Measurements from ENCODE around the gene HELZ2. TPM values are rescaled to one million over a fixed set of nuclear protein-coding genes. Genes with fewer than 3 reads are reported as not detected.
A peak's percentile ranks its signal among the peaks of the same experiment; 100 is the strongest.

Gene HELZ2
- total RNA-seq, 6 experiments from 2014 or later, result 14.7 to 20.4 (median 16.5) TPM

GRCh38 chr20:63553251-63553932, 20.6 kb downstream of the HELZ2 start:
- peak; percentile 31 for DNase-seq
- no peaks in the 10 kb centered on the region for H3K4me1 Mint-ChIP-seq (ENCODE audit: low read depth)
- H3K27ac Mint-ChIP-seq, result no peak overlapping the region
- no peaks in the 10 kb centered on the region for H3K36me3 Mint-ChIP-seq (ENCODE audit: low read depth)
- no peak for TF ChIP-seq CTCF (IDR thresholded peaks at IDR 0.05)
- no peak overlapping the region for H3K4me3 Mint-ChIP-seq
- H3K27me3 Mint-ChIP-seq (ENCODE audit: insufficient read depth), result peaks cover 8% of the 10 kb centered on the region
- no peaks in the 10 kb centered on the region for H3K9me3 Mint-ChIP-seq

GRCh38 chr20:63552481-63553249, 21.4 kb downstream of the HELZ2 start:
- Mint-ChIP-seq H3K36me3 (ENCODE audit: low read depth) (no peaks in the 10 kb centered on the region), H3K27me3 (ENCODE audit: insufficient read depth) (peaks cover 10% of the 10 kb centered on the region), H3K9me3 (no peaks in the 10 kb centered on the region), H3K27ac (no peak overlapping the region), H3K4me3 (no peak overlapping the region), H3K4me1 (ENCODE audit: low read depth) (no peaks in the 10 kb centered on the region)
- TF ChIP-seq CTCF (IDR thresholded peaks at IDR 0.05), result no peak
- no peak for DNase-seq

- H3K36me3 Mint-ChIP-seq (ENCODE audit: low read depth), result no peaks in the 10 kb centered on the region
- no peaks in the 10 kb centered on the region for H3K4me1 Mint-ChIP-seq (ENCODE audit: low read depth)
- no peak for DNase-seq
- TF ChIP-seq CTCF (IDR thresholded peaks at IDR 0.05), result no peak
- H3K4me3 Mint-ChIP-seq, result no peak overlapping the region
- H3K9me3 Mint-ChIP-seq, result no peaks in the 10 kb centered on the region
- peaks cover 16% of the 10 kb centered on the region for H3K27me3 Mint-ChIP-seq (ENCODE audit: insufficient read depth)
- no peak overlapping the region for H3K27ac Mint-ChIP-seq
Observed at GRCh38 chr20:63551068-63551467, 23.0 kb downstream of the HELZ2 start.

GRCh38 chr20:63549679-63550282, 24.3 kb downstream of the HELZ2 start:
- no peak overlapping the region for H3K4me3 Mint-ChIP-seq
- DNase-seq, result no peak
- no peak overlapping the region for H3K27ac Mint-ChIP-seq
- peaks cover 5% of the 10 kb centered on the region for H3K4me1 Mint-ChIP-seq (ENCODE audit: low read depth)
- H3K36me3 Mint-ChIP-seq (ENCODE audit: low read depth), result no peaks in the 10 kb centered on the region
- no peak for TF ChIP-seq CTCF (IDR thresholded peaks at IDR 0.05)
- H3K9me3 Mint-ChIP-seq, result no peaks in the 10 kb centered on the region
- H3K27me3 Mint-ChIP-seq (ENCODE audit: insufficient read depth), result peaks cover 20% of the 10 kb centered on the region

- DNase-seq, result no peak
- Mint-ChIP-seq H3K4me3 (no peak overlapping the region), H3K9me3 (no peaks in the 10 kb centered on the region), H3K27ac (no peak overlapping the region), H3K36me3 (ENCODE audit: low read depth) (no peaks in the 10 kb centered on the region), H3K27me3 (ENCODE audit: insufficient read depth) (peaks cover 20% of the 10 kb centered on the region), H3K4me1 (ENCODE audit: low read depth) (peaks cover 5% of the 10 kb centered on the region)
- TF ChIP-seq CTCF (IDR thresholded peaks at IDR 0.05), result no peak
Observed at GRCh38 chr20:63549019-63549418, 25.0 kb downstream of the HELZ2 start.
